Thyroid gland (tissue), 4 donors: ENCODE data around the gene HPDL. TPM values are rescaled to one million over a fixed set of nuclear protein-coding genes. Genes with fewer than 3 reads are reported as not detected.

Source experiments
- DNase-seq, 2 donors: peaks; one replicate each; pipeline ENCODE4 v3.0.0-alpha.2; 2019
- H3K27ac ChIP-seq, 3 donors: fragments of 200-600 bp; sonication (generic); 1 replicate in 2 of 3; 2 replicates in 1 of 3; pipeline ENCODE4 v1.5.1; 2016 to 2019; ENCODE audit warnings: mild to moderate bottlenecking in 1 of 3, moderate library complexity in 1 of 3
- H3K27me3 ChIP-seq: fragments of 200-600 bp; sonication (generic); one replicate; pipeline ENCODE4 v1.5.1; 2019
- H3K36me3 ChIP-seq, 2 donors: fragments of 200-600 bp; sonication (generic); one replicate each; pipeline ENCODE4 v1.5.1; 2016 to 2019
- H3K4me1 ChIP-seq, 2 donors: fragments of 200-600 bp; sonication (generic); one replicate each; pipeline ENCODE4 v1.5.1; 2017 to 2019
- H3K4me3 ChIP-seq, 3 donors: fragments of 200-600 bp; sonication (generic); replicated peaks in 1 of 3; 1 replicate in 2 of 3; 2 replicates in 1 of 3; pipeline ENCODE4 v1.5.1; 2016; ENCODE audit warnings: mild to moderate bottlenecking in 1 of 3
- H3K9me3 ChIP-seq: fragments of 200-600 bp; sonication (generic); one replicate; pipeline ENCODE4 v1.5.1; 2017
- POLR2A ChIP-seq, 2 donors: fragments of 450-650 bp; IDR thresholded peaks; one replicate each; pipeline ENCODE4 v1.6.1; 2017; ENCODE audit warnings: antibody characterized with exemption in 2 of 2, mild to moderate bottlenecking in 2 of 2, moderate library complexity in 1 of 2
- WGBS, 2 donors: methylation state at CpG; one replicate each; pipeline ENCODE4 v1.1.5; 2017; 5-methylcytosine and 5-hydroxymethylcytosine counted together
- intact Hi-C: fragments of 100-400 bp; cut with DNase I; formaldehyde crosslinking; loops from one replicate; pipeline ENCODE4 v1.15.1; 2023
- total RNA-seq, 4 donors: library from RNA; depleted of rRNA; stranded (reverse); fragments of >200 nt; gene quantifications; one replicate each; pipeline ENCODE4 v1.2.3, GENCODE V29; 2016
- TF ChIP-seq, protein P1 (sequence below), 6 experiments: fragments of 200-600 bp in 3 of 6; fragments of 450-650 bp in 3 of 6; sonication (generic) in 3 of 6; IDR thresholded peaks; one replicate each; pipeline ENCODE4 v1.5.1; 2016 to 2019; ENCODE audit warnings: antibody characterized with exemption in 6 of 6, mild to moderate bottlenecking in 2 of 6, inconsistent platforms in 1 of 6, moderate library complexity in 1 of 6

Gene HPDL
- total RNA-seq, 4 donors from 2014 or later = 0.27 to 3.5 (median 1.1) TPM

DNA sequence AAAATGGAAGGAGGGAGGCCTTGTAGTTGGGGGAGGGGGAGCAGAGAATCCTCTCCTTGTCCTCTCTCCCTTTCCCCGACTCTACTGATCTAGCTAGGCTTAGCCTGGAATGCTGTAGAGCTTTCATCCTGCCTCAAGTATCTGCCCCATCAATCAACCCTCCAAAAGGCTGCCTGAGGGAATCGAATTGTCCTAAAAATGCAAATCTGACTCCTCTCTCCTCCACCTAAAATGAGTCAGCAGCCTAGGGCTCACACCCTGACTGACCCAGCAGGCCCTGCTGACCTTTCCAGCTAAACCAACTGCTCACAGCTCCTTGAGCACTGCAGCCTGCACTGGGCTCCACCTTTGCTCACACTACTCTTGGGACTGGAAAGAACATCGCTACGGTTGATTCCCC lies 2.8 kb downstream of the HPDL start:
- Histone ChIP-seq H3K9me3 (no peaks in the 10 kb centered on the region), H3K36me3 (peaks cover 13 to 22% of the 10 kb centered on the region in 2 donors), H3K4me1 (peaks cover 19 to 22% of the 10 kb centered on the region in 2 donors), H3K27ac (no peak overlapping the region), H3K27me3 (no peaks in the 10 kb centered on the region), H3K4me3 (no peak overlapping the region)
- intact Hi-C loops = no loop called here
- DNase-seq = no peak
- 73 to 79% methylated on average over 4 of the region's 4 CpGs for WGBS, 2 donors
- TF ChIP-seq, protein P1, sequence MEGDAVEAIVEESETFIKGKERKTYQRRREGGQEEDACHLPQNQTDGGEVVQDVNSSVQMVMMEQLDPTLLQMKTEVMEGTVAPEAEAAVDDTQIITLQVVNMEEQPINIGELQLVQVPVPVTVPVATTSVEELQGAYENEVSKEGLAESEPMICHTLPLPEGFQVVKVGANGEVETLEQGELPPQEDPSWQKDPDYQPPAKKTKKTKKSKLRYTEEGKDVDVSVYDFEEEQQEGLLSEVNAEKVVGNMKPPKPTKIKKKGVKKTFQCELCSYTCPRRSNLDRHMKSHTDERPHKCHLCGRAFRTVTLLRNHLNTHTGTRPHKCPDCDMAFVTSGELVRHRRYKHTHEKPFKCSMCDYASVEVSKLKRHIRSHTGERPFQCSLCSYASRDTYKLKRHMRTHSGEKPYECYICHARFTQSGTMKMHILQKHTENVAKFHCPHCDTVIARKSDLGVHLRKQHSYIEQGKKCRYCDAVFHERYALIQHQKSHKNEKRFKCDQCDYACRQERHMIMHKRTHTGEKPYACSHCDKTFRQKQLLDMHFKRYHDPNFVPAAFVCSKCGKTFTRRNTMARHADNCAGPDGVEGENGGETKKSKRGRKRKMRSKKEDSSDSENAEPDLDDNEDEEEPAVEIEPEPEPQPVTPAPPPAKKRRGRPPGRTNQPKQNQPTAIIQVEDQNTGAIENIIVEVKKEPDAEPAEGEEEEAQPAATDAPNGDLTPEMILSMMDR (IDR thresholded peaks at IDR 0.05) = no peak
- no peak for TF ChIP-seq POLR2A (IDR thresholded peaks at IDR 0.05)

DNA sequence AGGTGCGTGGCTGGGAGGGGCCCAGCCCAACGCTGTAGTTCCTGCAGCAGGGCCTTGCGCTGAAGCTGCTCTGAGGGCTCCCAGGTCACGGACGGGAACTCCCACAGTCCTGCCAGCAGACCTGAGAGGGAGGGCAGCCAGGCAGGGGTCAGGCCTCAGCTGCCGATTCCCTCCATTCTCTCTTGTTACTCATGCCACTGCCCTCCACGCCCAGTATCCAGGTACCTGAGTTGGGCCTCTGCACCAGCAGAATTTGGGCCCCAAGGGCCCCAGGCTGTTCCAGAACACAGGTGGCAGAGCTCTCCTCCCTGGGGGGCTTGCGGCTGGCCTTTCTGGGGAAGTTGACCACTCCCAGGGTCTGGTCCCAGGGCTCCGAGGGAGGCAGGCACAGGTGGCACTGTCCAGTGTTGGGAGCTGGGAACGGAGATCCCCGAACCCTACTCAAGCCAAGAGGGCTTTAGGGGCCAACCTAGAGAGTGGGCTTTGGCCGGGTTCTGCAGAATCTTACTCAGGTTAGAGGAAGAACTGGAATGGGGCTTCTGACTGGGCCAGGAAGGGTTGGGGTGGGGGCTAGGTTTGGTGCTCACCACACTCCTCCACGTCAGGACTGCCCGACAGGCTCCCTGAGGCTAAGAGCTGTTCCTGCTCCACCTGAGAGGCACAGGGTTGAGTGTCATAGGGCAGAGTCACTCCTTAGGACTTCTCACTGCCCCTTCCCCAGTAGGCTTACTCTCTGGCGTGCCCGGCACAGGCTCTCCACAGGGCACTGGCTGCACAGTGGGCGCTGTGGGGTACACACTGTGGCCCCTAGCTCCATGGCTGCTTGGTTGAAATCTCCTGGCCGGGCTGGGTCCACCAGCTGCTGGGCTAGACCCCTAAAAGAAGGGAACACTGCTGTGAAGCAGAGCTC lies 5.0 kb downstream of the HPDL start:
- peaks cover 13 to 22% of the 10 kb centered on the region in 2 donors for H3K36me3 ChIP-seq
- 94 to 100% methylated on average over 7 to 12 of the region's 18 CpGs for WGBS, 2 donors
- H3K27ac ChIP-seq = no peak overlapping the region
- H3K4me3 ChIP-seq = no peak overlapping the region
- intact Hi-C loops = no loop called here
- TF ChIP-seq POLR2A (IDR thresholded peaks at IDR 0.05) = no peak
- TF ChIP-seq, protein P1 (IDR thresholded peaks at IDR 0.05) = no peak
- H3K27me3 ChIP-seq = no peaks in the 10 kb centered on the region
- H3K9me3 ChIP-seq = no peaks in the 10 kb centered on the region
- peaks cover 7% of the 10 kb centered on the region in 2 donors for H3K4me1 ChIP-seq
- DNase-seq = no peak

DNA sequence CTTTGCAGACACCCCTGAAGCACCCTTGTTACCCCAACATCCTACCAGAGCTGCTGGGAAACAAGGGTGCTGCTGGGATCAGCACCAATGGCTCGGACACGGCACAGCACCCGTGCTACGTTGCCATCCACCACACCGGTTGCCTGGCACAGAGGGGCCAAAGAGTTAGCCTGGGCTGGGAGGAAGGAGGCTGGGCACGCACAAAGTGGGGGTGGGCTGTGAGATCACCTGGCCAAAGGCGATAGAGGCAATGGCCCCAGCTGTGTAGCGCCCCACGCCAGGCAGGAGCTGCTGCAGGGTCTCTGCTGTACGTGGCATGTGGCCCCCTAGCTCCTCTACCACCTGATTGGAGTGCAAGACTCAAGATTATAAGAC lies 5.6 kb downstream of the HPDL start:
- peaks cover 13 to 22% of the 10 kb centered on the region in 2 donors for H3K36me3 ChIP-seq

DNA sequence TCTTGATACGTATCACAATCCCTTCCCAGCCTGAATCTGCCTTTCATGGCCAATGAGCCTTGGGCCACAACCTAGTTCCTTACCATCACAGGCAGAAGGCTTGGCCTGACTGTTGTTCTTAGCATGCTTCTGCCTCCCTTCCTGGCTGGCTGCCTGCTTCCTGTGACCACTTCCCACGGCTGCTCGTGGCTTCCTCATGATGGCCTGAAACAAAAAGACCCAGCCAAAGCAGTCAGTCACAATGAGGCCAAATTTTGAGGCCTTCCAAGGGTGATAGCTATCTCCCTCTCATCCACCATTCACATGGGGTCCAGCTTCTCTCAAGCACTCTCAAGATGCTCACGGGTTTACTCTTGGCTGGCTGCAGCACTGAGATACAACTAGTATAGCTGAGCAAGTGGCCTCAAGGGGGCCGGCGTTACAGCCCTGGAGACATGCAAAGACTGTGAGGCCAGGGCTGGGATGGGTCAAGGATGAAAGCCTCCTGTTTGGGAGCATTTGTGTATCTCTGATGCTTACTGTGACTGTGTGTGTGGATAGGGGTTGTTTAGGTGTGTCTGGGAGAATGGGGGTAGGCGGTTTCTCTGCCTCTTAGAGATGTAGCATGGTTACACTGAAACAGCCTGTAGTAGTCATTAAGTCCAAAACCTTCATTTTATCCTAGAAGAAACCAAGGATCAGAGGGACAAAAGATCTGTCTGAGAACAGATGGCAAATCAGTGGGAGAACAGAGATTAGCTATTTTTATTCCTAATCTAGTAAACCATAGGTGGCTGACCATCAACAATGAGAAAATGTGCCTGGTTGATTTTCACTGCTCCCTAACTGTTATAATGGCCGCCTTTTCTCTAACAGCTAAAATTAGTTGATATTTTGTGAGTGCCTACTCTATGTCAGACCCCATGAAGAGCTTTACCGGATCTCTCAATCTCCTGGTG lies 7.9 kb downstream of the HPDL start:
- TF ChIP-seq, protein P1 (IDR thresholded peaks at IDR 0.05) = no peak
- TF ChIP-seq POLR2A (IDR thresholded peaks at IDR 0.05) = no peak
- WGBS, 2 donors = 58 to 60% methylated on average over 9 of the region's 9 CpGs
- no peak overlapping the region for H3K4me3 ChIP-seq
- peak; percentile 21 to 39 for DNase-seq
- H3K36me3 ChIP-seq = peaks cover 13 to 22% of the 10 kb centered on the region in 2 donors
- H3K27me3 ChIP-seq = no peaks in the 10 kb centered on the region
- intact Hi-C loops = no loop called here
- no peaks in the 10 kb centered on the region for H3K9me3 ChIP-seq
- H3K4me1 ChIP-seq = peaks cover 6 to 8% of the 10 kb centered on the region in 2 donors
- H3K27ac ChIP-seq = no peak overlapping the region

More for the DNA sequence above, 5.6 kb downstream of the HPDL start:
- DNase-seq = no peak
- Histone ChIP-seq H3K27ac (no peak overlapping the region), H3K4me1 (peaks cover under 1 to 2% of the 10 kb centered on the region in 2 donors), H3K27me3 (no peaks in the 10 kb centered on the region), H3K4me3 (no peak overlapping the region), H3K9me3 (no peaks in the 10 kb centered on the region)
- TF ChIP-seq, protein P1 (IDR thresholded peaks at IDR 0.05) = no peak
- WGBS, 2 donors = 92 to 98% methylated on average over 2 to 10 of the region's 10 CpGs
- intact Hi-C loops = no loop called here
